PFSK-1 (cell line): Measurements from ENCODE around the gene DOCK1.

Experiments used
- FOXP2 ChIP-seq: optimal IDR thresholded peaks from 2 replicates; pipeline ENCODE3; 2011; ENCODE audit warnings: borderline replicate concordance, control low read depth, inconsistent platforms; ENCODE audit not compliant: insufficient read depth; ENCODE audit errors: extremely low read length, extremely low read depth
- POLR2AphosphoS5 ChIP-seq: IDR thresholded peaks from 2 replicates; pipeline ENCODE4 v1.6.1; 2012; ENCODE audit warnings: low read depth, mild to moderate bottlenecking, control low read depth, low read length, moderate library complexity
- SIN3A ChIP-seq: IDR thresholded peaks from 2 replicates; pipeline ENCODE4 v1.6.1; 2012; ENCODE audit warnings: mild to moderate bottlenecking, low read length, moderate library complexity, borderline replicate concordance; ENCODE audit not compliant: insufficient read depth
- TAF1 ChIP-seq: IDR thresholded peaks from 2 replicates; pipeline ENCODE4 v1.6.1; 2012; ENCODE audit warnings: low read length, control low read depth, borderline replicate concordance; ENCODE audit not compliant: insufficient read depth
- TF ChIP-seq, protein P1 (sequence below), 2 experiments: IDR thresholded peaks; 2 replicates each; pipeline versions ENCODE4 v1.6.1 to v1.8.0; 2011 to 2012; ENCODE audit warnings: low read depth in 2 of 2, low read length in 2 of 2, control low read depth in 1 of 2, inconsistent platforms in 1 of 2, mild to moderate bottlenecking in 1 of 2, moderate library complexity in 1 of 2; ENCODE audit not compliant: insufficient read depth in 1 of 2

Gene DOCK1

DNA sequence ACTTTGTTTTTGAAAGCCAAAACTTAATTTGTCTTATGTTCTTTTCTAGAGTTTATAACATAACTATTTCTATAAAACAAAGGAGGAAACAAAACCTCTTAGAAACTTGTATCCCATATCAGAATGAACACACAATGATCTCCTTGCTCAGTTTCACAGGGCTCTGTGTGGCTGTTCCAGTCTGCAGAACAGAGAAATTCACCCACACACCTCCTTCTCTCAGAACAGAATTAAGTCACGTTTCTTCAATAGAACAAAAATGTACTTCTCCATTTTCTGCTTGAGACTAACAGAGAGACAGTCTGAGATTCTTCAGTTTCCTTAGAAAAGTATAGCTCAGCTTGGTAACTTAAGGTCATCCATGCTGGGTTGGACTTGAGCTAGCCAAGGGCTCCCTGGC is 15.8 kb upstream of the DOCK1 start:
- no peak for TF ChIP-seq TAF1
- no peak for TF ChIP-seq SIN3A
- TF ChIP-seq POLR2AphosphoS5 = no peak
- no peak for TF ChIP-seq FOXP2
- TF ChIP-seq, protein P1, sequence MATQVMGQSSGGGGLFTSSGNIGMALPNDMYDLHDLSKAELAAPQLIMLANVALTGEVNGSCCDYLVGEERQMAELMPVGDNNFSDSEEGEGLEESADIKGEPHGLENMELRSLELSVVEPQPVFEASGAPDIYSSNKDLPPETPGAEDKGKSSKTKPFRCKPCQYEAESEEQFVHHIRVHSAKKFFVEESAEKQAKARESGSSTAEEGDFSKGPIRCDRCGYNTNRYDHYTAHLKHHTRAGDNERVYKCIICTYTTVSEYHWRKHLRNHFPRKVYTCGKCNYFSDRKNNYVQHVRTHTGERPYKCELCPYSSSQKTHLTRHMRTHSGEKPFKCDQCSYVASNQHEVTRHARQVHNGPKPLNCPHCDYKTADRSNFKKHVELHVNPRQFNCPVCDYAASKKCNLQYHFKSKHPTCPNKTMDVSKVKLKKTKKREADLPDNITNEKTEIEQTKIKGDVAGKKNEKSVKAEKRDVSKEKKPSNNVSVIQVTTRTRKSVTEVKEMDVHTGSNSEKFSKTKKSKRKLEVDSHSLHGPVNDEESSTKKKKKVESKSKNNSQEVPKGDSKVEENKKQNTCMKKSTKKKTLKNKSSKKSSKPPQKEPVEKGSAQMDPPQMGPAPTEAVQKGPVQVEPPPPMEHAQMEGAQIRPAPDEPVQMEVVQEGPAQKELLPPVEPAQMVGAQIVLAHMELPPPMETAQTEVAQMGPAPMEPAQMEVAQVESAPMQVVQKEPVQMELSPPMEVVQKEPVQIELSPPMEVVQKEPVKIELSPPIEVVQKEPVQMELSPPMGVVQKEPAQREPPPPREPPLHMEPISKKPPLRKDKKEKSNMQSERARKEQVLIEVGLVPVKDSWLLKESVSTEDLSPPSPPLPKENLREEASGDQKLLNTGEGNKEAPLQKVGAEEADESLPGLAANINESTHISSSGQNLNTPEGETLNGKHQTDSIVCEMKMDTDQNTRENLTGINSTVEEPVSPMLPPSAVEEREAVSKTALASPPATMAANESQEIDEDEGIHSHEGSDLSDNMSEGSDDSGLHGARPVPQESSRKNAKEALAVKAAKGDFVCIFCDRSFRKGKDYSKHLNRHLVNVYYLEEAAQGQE (IDR thresholded peaks at IDR 0.05; ENCODE audit: insufficient read depth in 1 of 2, low read depth in 2 of 2, low read length in 2 of 2) = no peak

DNA sequence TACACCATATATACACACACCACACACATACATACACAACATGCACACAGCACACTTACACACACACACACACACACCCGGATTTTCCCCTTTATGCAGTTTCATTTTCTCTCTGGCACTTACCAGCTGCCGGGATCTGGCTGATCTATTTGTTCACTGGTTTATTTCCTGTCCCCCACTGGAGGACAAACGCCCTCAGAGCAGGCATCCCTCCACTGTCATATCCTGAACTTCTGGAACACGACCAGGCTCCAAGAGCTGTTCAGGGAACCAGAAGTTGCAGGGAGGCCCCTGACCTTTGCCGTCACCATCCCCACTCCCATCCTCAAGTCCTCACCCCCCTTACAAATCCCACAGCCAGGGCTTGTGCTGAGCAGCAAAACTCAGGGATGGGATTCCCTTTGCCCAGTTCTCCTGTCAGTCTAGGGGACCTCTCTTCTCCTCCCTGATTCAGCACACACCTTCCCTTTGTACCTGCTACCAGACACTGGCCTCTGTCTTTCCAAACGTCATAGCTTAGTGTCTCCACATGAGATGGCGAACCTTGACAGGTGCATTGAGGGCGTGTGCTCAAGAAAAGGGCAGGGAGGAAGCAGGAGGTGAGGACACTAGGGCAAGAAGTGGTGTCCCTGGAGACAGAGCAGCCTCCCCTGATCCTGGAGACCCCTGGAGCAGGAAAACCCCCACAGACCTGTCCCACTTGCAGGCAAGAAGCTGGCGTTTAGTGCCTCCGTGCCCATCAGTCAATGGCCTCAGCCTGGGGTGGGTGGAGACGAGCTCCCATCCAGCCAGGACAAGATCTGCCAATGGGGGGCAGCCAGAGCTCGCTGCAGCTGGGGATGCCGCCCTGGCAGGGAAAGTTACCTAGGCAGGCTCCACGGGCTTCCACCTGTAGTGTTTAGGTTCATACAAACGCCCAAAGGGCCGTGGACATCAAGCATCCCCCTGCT is 12.7 kb upstream of the DOCK1 start:
- TF ChIP-seq SIN3A = no peak
- no peak for TF ChIP-seq FOXP2
- TF ChIP-seq POLR2AphosphoS5 = no peak
- TF ChIP-seq, protein P1 (IDR thresholded peaks at IDR 0.05; ENCODE audit: insufficient read depth in 1 of 2, low read depth in 2 of 2, low read length in 2 of 2) = no peak
- TF ChIP-seq TAF1 = no peak

DNA sequence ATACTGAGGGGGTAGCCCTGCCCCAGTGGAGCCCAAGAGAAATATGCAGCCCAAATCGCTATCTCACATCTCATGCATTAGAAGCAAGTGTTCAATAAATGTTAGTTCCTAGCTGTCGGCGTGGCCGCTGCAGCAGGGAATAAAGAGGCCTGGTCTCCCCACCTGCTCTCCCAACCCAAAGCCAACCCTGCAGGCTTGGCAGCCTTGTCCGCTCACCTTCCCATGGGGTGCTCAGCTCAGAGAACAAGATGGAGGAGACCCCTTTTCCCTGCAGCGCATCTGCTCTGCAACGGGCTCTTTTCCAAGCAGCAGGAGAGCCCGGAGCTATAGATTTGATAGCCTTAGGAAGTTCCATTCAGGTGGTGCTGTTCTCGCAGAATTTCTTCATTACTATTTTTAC is 12.0 kb upstream of the DOCK1 start:
- TF ChIP-seq TAF1 (no peak), SIN3A (no peak), POLR2AphosphoS5 (no peak)

DNA sequence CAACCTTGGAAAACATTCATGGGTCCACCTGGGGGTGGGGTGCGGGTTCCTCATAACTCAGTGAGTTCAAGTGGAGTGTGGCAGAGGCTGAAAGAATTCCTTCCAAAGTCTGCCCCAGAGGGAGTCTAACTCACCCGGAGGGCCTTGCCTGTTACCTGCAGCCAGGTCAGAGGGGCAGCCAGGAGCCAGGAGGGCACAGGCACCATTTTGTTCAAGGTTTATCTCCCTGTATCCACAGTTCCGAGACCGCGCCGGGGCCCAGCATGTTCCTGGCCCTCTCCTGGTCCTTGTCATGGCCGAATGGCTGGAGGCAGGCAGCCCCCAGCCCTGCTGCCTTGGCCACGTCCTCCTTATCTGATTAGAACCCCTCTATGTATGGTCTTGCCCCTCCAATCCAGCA is 11.4 kb upstream of the DOCK1 start:
- TF ChIP-seq POLR2AphosphoS5 = no peak
- TF ChIP-seq, protein P1 (IDR thresholded peaks at IDR 0.05; ENCODE audit: insufficient read depth in 1 of 2, low read depth in 2 of 2, low read length in 2 of 2) = no peak
- TF ChIP-seq TAF1 = no peak
- TF ChIP-seq FOXP2 = no peak
- no peak for TF ChIP-seq SIN3A

DNA sequence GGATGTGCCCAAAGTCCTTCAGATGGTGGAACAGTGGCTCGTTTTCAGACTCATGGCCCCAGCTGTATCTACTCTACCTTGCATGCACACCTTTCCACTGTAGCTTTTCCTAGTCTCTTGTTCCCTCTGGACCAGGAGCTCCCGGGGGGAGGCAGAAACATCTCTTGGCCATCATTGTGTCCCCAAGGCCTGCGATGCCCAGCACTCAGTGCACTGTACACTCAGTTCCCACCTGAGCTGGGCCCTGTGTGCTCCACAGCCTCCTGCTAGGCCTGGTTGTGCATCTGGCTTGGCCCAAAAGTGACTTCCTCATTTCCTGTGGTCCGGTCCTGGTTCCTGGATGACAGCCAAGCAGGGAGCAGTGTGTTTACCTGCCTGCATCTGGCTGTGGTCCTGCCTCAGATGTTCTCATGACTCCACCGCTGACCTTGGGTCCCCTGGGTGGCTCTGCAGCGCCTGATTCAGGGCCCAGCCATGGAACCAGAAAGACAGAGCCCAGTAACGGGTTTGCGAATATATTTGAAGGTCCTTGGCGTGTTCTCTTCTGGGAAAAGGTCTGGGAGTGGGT is 9.9 kb upstream of the DOCK1 start:
- TF ChIP-seq POLR2AphosphoS5 (no peak), TAF1 (no peak), SIN3A (no peak), FOXP2 (no peak)
- TF ChIP-seq, protein P1 (IDR thresholded peaks at IDR 0.05; ENCODE audit: insufficient read depth in 1 of 2, low read depth in 2 of 2, low read length in 2 of 2) = no peak
